Astrocyte of the spinal cord (primary cell): ENCODE data around the gene SRGAP2B.
"Not testable (repeated sequence)": the region's sequence is repeated elsewhere in the genome, so short reads cannot be mapped to it uniquely, and the experiment has no call there.

Experiments
- DNase-seq: peaks from one replicate; pipeline ENCODE4 v3.0.0; 2011; ENCODE audit warnings: low read depth, low spot score
- H3K4me3 ChIP-seq: 2 replicates; pipeline ENCODE4 v1.5.1; 2011; ENCODE audit warnings: low read depth, mild to moderate bottlenecking, low read length, moderate library complexity
- in situ Hi-C: cut with HindIII; loops from 2 replicates; pipeline ENCODE4 v1.10.0; 2017; ENCODE audit warnings: low sequenced_read_pairs

The SRGAP2B gene

DNA sequence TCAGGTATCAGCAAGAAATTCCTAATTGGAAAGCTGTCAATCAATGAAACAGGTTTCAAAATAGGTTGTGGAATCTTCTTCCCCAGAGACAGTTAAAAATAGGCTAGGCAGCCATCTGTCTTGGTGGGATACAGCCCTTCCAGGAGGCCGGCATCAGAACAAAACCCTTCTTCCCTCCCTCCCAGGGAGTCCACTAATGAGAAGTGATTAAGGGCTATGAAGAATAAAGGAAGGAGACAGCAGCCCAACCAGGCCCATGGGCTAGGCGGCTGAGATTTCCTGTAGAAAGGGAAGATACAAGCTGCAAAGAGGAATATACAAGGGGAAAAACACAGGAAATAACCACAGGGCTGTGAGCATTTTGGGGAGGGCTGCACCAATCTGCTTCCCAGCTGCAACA is 31.8 kb downstream of the SRGAP2B start:
- in situ Hi-C loops, DNase-seq, H3K4me3 ChIP-seq: not testable (repeated sequence)

DNA sequence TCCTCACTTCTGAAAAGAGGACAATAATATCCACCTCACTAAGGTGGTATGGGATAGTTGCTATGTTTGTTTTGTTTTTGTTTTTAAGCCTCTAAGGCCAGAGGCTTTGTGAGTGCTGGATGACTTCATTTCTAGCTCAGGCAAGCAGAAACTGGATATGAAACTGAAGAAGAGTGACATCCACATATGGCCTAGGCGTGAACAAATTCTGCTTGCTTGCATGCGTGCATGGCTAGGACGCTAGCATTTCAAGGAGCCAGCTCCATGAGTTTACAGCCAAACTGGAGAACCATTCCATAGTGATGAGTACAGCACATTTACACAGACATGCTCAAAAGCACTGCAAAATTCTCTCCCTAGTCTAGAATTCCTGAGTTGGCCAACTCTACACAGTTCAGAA is 36.9 kb downstream of the SRGAP2B start:
- in situ Hi-C loops, DNase-seq, H3K4me3 ChIP-seq: not testable (repeated sequence)

DNA sequence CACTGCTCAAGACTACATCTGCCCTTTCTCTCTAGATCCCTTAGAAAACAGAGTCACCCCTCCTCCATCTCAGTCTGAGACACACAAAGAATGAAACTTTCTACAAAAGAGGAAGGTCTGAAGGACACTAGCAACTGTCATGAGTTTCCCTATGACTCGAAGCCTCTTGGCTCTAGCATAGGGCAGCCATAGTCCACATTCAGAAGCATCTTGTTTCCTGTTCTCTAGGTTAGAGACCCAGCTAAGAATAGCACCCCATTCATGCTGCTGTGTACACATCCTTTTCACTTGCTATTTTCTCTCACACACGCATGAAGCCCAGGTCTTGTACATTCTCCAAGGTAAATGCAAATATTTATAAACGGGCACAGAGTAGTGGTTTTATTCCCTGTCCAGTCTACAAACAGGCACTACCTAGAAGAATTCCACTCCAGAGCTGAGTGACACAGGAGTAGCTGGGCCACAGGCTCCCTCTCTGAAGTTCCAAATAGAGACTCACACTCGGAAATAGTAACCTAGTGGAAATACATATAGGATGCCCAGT is 39.8 kb downstream of the SRGAP2B start:
- H3K4me3 ChIP-seq, in situ Hi-C loops: not testable (repeated sequence)

DNA sequence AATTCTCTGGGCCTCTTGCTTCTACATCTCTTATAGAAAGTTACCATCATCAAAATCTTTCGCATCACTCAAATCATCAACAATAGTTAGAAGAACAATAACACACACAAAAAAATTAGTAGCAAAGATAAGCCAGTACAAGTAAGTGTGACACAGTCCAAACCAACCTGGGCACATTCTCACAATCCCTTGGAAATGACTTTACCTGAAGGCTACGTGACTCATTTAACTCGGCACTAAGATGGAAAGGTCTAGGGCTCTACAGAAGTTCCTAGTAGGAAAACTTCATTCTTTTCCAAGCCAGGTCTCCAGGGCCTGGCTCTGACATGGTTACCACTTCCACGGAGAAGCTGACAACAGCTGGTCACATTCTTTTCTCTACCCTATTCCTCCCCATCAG is 41.7 kb downstream of the SRGAP2B start:
- in situ Hi-C loops, DNase-seq, H3K4me3 ChIP-seq: not testable (repeated sequence)

More for the DNA sequence above, 39.8 kb downstream of the SRGAP2B start:
- DNase-seq, result not testable (repeated sequence)

DNA sequence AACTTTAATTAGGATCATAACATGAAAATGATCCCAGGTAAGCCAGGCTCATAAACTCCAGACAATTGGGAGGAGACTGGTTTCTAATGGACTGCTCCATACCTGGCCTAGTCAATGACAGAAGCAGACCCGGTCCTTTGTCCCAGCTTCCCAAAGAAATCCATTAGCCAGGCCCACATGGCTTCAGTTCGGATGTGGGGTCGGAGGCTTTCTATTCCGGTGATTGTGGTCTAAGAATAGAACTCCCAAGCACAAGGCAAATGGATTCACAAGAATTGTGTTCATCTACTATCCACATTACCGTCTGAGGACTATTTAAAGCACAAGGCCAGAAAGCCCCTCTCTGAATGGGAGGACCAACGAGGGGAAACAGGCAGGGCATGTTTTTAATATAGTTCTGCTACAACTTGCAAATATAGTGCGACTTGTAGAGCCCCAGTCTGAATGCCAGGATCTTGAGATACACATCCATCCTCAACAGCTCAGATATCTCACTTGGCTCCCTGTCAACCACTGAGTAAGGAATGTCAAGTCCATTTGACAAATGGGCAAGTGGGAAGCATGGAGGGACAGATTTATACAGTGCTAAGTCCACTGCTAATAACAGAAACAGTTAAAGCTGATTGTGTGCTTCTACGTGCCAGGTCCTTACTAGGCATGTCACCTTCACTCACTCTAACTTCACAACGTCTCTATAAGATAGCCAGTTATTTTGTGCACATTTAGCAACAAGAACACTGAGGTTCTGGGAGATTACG is 42.9 kb downstream of the SRGAP2B start:
- in situ Hi-C loops, DNase-seq: not testable (repeated sequence)

DNA sequence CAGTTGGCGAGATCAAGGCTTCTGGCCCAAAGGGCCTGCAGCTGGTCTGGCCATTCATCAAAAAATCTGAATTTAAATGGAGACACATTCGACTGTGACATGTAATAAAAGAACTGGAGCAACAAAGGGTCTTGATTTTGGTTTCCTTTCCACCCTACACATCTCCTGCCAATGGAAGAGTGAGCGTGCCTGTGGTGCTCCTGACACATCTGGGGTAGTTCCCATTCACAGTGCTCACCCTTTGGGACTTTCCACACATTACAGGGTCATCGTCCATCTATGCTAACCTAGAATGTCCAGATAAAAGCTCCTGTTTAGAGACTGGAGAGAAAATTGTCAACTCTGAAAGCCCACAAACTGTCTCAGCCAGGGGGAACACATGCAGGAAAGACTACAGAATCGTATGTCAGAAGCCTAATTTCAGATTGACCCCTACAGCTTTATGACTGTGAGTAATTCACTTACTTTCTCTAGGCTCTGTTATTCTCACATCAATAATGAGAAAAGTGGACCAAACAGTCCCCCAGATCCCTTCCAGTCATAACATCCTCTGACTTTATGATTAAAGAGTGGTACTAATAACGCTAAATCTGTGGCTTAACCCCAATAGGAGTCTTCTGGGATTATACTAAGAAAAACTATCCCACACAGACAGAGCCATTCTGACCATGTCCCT is 46.8 kb downstream of the SRGAP2B start:
- in situ Hi-C loops, H3K4me3 ChIP-seq, DNase-seq: not testable (repeated sequence)

More for the DNA sequence above, 42.9 kb downstream of the SRGAP2B start:
- not testable (repeated sequence) for H3K4me3 ChIP-seq

DNA sequence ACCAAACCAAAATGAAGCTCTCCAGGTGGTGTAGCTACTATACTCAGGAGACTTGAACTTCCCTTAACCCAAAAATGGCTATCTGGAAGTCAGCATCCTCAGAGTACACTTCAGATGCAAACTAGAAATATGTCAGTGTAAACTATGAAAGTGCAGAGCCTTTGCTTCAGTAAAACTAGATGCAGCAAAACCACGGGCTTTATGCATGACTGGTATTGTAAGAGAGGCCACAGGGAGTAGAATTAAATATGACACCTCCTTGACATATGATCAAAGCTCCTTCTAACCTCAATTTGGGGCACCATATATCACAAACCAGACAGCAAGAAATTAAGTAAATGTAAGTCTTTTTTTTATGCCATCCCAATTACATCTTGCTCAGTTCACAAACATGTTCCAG is 47.6 kb downstream of the SRGAP2B start:
- DNase-seq, H3K4me3 ChIP-seq, in situ Hi-C loops: not testable (repeated sequence)

DNA sequence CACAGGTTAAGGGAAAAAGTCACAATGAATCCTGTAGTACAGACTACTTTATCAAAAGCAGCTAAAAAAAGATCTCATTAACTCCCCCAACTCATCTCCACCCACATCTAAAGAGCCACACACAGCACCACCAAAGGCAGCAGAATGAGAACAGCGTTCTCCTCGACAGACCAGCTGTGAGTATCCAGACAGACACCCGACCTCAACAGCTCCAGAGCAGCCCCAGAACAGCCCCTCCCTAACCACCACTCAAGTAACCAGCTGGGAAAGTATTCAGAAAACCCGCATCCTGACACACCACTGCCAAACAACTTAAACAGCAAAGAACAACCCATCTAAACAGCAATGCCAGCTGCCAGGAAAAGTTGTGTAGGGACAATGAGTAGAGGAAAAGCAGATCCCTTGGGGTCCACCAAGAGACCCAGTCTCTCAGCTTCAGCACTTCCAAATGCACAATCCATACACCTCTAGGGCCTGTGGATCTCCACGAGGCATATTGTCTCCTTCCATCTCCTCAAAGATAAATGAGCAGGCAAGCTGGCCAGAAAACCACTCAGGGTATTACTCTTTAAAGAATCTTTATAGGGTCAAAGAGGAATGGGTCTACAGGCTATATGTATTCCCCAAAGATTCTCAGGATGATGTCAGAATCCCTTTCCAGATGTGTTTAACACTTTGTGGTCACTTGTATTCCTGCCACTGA is 49.4 kb downstream of the SRGAP2B start:
- H3K4me3 ChIP-seq, in situ Hi-C loops, DNase-seq: not testable (repeated sequence)

DNA sequence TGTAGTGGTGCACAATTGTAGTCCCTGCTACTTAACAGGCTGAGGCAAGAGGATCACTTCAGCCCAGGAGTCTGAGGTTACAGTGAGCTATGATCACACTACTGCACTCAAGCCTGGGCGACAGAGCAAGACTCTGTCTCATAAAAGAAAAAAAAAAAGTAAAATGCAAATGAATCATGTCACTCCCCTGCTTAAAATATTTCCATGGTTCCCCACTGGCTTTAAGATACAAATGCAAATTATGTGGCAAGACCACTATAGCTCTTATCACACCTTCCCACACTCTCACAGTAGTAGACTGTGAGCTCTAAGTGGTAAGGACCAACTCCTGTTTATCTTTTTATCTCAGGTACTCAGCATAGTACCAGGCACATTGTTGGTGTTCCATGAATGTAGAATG is 53.6 kb downstream of the SRGAP2B start:
- DNase-seq, in situ Hi-C loops, H3K4me3 ChIP-seq: not testable (repeated sequence)

DNA sequence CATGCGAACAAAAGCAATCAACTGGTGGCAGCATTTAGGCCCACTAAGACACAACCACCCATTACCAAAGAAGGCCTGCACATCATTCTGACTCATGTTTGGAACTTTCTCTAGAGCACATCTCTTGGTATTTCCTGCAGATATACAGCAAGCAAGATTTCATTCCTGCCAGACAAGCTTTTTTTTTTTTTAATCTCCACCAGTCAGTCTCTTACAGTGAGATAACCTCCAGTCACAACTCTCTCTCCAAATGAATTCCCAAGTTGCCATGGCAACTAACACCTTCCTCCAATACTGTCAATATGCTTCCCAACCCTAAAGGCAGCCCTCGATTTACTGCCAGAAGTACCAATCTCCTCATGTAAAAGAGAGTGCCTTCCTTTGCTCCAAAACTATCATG is 59.1 kb downstream of the SRGAP2B start:
- in situ Hi-C loops, DNase-seq, H3K4me3 ChIP-seq: not testable (repeated sequence)

DNA sequence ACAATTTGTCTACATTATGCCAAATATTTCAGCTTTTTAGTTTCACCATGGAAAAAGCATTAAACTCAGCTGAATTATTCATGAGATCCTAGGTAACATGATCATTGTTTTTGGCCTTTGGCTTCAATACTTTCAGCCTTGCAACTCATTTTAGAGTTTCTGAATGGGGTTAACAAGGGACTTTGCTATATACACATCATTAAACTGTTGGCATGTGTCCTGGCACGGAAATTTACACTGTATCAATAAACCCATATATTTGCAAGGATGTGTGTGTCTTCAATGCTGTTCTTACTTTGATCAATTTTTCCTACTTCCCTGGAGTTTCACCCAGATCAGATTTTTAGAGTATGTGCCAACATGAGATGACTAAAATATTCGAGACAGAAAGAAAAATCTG is 61.6 kb downstream of the SRGAP2B start:
- in situ Hi-C loops, DNase-seq, H3K4me3 ChIP-seq: not testable (repeated sequence)

DNA sequence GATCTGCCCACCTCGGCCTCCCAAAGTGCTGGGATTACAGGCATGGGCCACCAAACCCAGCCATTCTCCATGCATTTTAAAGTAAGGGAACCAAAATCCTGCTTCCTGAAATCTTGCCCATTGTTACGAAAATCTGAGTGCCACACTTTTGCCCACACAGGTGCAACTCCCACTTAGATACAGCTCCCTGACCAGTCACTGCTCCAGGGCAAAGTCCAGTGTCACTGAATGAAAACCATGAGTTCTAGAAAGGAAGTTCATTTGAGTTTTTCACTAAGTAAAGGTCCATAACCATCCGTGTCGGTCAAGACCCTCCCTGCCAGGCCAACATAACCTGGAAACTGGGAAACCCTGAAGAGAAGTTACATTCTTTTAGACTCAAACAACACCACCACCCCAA is 67.9 kb downstream of the SRGAP2B start:
- DNase-seq, in situ Hi-C loops, H3K4me3 ChIP-seq: not testable (repeated sequence)

DNA sequence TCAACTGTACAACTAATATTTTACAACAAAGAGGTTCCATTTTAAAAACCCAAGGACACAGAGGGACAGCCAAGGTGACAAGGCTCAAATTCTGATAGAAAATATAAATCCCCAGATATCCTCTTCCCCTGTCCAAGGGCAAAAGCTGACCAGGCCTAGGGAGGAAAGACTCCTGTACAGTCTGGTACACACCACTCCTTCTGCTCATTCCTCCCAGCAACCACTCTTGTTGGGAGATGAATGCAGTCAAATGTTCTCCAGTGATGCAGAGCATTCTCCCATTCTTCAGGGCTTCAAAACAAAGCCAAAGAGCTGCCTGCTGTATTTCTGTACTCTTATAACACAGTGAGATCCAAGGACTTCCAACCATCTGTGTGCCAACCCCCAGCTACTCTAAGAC is 69.8 kb downstream of the SRGAP2B start:
- in situ Hi-C loops, H3K4me3 ChIP-seq, DNase-seq: not testable (repeated sequence)

DNA sequence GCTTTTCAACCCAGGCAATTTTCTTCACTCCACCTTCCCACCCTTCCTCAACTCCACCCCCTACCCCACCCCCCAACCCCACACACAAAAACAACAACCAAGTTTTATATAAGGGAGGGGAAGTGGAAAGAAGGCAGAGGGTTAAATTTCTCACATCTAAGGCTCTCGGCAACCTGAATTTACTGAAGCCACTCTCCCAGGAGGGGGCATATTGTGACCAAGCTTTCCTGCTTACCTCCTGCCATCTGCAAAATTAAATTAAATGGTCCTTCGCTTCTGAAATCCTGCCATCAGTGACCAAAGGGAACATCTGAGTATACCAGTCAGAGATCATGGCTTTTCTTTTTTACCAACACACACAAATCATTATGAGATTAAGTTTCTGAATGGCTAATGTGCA is 72.9 kb downstream of the SRGAP2B start:
- DNase-seq, H3K4me3 ChIP-seq, in situ Hi-C loops: not testable (repeated sequence)

DNA sequence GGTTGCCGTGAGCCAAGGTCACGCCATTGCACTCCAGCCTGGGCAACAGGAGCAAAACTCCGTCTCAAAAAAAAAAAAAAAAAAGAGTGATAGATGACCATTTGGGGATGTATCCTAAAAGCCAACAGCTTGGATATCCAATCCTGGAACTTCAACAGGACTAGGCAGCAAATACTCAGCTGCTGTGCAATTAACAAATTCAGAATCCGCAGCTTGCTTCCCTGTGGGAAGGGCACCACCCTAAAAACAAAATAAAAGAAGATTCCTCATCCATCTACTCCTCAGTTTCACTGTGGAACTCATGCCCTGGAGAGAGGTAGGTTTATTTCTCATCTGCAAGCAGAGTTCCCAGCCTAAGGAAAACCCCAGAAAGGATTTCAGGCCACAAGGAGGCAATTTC is 73.4 kb downstream of the SRGAP2B start:
- not testable (repeated sequence) for H3K4me3 ChIP-seq, DNase-seq

DNA sequence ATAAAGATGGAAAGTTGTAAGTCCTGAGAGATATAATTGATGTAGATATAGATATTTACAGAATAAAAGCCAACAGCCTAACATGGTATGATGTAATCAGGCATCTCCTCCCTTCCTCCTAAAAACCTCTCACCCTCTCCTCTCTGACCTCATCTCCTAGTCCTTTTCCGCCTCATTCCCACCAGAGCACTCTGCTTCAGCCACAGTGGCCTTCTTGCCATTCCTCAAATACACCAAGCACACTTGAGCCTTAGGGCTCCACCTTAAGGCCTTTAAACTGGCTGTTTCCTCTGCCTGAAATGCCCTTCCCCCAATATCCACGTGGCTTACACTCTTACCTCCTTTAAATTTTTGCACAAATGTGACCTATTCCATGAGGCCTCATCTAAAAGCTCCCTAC is 75.4 kb downstream of the SRGAP2B start:
- in situ Hi-C loops, DNase-seq: not testable (repeated sequence)

More for the DNA sequence above, 73.4 kb downstream of the SRGAP2B start:
- in situ Hi-C loops, result not testable (repeated sequence)

DNA sequence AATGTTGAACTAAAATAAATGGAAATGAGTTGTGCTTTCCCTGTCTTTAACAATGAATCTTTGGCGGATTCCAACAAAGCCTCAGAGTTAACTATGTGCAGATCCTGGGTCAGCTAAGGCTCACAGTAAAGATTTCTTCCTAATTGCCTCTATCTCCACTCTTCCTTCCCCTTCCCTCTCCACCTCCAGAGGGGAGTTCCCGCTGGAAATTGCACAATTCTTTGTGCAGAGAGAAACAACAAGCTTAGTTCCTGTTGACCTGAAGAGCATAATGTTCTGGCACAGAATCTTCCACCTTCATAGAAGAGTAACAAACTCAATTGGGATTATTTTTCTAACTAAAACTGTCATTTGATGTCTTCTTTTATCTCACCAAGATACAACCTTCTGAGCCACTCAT is 77.4 kb downstream of the SRGAP2B start:
- DNase-seq, in situ Hi-C loops, H3K4me3 ChIP-seq: not testable (repeated sequence)

More for the DNA sequence above, 75.4 kb downstream of the SRGAP2B start:
- not testable (repeated sequence) for H3K4me3 ChIP-seq
